Activated CD8-positive, alpha-beta memory T cell treated with anti-CD3 and anti-CD28 coated beads for 4 hours (primary cell): ENCODE data around the gene IFNLR1.

ENCODE experiments used
- DNase-seq, 2 donors: peaks; one replicate each; pipeline ENCODE4 v3.0.0-alpha.2; 2020; ENCODE audit warnings: low read depth in 2 of 2

Gene IFNLR1

GRCh38 chr1:24177161-24177560, 9.9 kb downstream of the IFNLR1 start:
- DNase-seq, result no peak

GRCh38 chr1:24175033-24175755, 11.9 kb downstream of the IFNLR1 start:
- DNase-seq, result no peak

- no peak for DNase-seq
Observed at GRCh38 chr1:24173638-24174575, 13.2 kb downstream of the IFNLR1 start.

GRCh38 chr1:24172598-24172997, 14.5 kb downstream of the IFNLR1 start:
- no peak for DNase-seq

GRCh38 chr1:24169286-24169685, 17.8 kb downstream of the IFNLR1 start:
- no peak for DNase-seq

GRCh38 chr1:24168245-24168644, 18.8 kb downstream of the IFNLR1 start:
- DNase-seq, result no peak

GRCh38 chr1:24167008-24167407, 20.1 kb downstream of the IFNLR1 start:
- DNase-seq, result no peak

- DNase-seq, result no peak
Observed at GRCh38 chr1:24165500-24165899, 21.6 kb downstream of the IFNLR1 start.

- no peak for DNase-seq
Observed at GRCh38 chr1:24164004-24164403, 23.1 kb downstream of the IFNLR1 start.

- no peak for DNase-seq
Observed at GRCh38 chr1:24162201-24162600, 24.9 kb downstream of the IFNLR1 start.

- DNase-seq, result no peak
Observed at GRCh38 chr1:24161270-24161669, 25.8 kb downstream of the IFNLR1 start.

- DNase-seq, result no peak
Observed at GRCh38 chr1:24159366-24159765, 27.7 kb downstream of the IFNLR1 start.

- no peak for DNase-seq
Observed at GRCh38 chr1:24157918-24158481, 29.1 kb downstream of the IFNLR1 start.

- DNase-seq, result no peak
Observed at GRCh38 chr1:24156542-24157260, 30.4 kb downstream of the IFNLR1 start.

GRCh38 chr1:24155011-24155782, 31.9 kb downstream of the IFNLR1 start:
- no peak for DNase-seq

- no peak for DNase-seq
Observed at GRCh38 chr1:24154215-24154614, 32.9 kb downstream of the IFNLR1 start.

GRCh38 chr1:24152631-24153494, 34.2 kb downstream of the IFNLR1 start:
- DNase-seq, result no peak

GRCh38 chr1:24151175-24151533, 35.9 kb downstream of the IFNLR1 start:
- no peak for DNase-seq

GRCh38 chr1:24150234-24151174, 36.6 kb downstream of the IFNLR1 start:
- DNase-seq, result peak; percentile 67 to 76
